Fibroblast of lung (primary cell): Measurements from ENCODE around the gene PAN2.

Experiments used
- EZH2 ChIP-seq: IDR thresholded peaks from 2 replicates; pipeline ENCODE4 v1.5.1; 2012; ENCODE audit warnings: low read length, control low read depth, mild to moderate bottlenecking; ENCODE audit errors: missing control alignments
- TF ChIP-seq, protein P1 (sequence below), 2 donors: IDR thresholded peaks in 1 of 2; conservative IDR thresholded peaks in 1 of 2; 1 replicate in 1 of 2; 2 replicates in 1 of 2; pipeline ENCODE4 v1.5.1; 2011 to 2012; ENCODE audit warnings: low read length in 2 of 2, control low read depth in 1 of 2, inconsistent platforms in 1 of 2, low read depth in 1 of 2, mild to moderate bottlenecking in 1 of 2

DNA sequence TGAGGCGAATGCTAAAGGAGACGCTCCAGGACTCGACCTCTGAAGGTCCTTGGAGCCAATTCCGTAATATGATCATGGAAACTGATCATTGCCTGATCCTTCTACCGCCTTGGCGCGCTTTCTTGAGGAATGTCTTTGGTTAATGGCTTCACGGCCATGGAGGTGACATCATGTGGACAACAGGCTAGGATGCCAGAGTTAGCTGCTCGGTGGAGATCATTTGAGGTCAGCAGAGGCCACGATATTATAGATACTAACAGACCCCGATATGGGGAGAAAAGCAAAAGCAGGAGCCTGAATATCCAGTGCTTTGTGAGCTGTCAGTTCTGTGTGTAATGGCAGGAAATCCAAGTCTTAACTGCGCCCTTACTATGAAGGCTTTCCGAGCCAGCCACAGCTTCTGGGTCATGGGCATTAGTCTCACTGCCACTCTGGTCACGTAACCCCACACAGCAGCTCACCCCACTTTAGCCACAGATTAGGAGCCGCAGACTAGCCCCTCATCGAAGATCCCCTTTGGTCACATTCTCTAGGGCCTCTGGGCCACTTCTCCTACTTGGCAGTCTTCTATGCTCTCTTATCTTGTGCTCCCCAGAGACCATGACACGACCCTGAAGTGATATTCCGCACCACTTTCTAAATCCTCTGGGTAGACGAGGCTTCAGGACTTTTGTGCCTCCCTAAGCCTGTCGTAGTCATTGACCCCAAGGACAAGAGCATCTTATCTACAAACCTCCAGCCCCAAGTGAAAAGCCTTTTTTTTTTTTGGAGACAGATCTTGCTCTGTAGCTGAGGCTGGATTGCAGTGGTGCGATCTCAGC, 32.9 kb downstream of the PAN2 start:
- TF ChIP-seq, protein P1, sequence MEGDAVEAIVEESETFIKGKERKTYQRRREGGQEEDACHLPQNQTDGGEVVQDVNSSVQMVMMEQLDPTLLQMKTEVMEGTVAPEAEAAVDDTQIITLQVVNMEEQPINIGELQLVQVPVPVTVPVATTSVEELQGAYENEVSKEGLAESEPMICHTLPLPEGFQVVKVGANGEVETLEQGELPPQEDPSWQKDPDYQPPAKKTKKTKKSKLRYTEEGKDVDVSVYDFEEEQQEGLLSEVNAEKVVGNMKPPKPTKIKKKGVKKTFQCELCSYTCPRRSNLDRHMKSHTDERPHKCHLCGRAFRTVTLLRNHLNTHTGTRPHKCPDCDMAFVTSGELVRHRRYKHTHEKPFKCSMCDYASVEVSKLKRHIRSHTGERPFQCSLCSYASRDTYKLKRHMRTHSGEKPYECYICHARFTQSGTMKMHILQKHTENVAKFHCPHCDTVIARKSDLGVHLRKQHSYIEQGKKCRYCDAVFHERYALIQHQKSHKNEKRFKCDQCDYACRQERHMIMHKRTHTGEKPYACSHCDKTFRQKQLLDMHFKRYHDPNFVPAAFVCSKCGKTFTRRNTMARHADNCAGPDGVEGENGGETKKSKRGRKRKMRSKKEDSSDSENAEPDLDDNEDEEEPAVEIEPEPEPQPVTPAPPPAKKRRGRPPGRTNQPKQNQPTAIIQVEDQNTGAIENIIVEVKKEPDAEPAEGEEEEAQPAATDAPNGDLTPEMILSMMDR (conservative IDR thresholded peaks at IDR 0.05 in 1 of 2, IDR thresholded peaks at IDR 0.05 in 1 of 2; ENCODE audit: low read depth in 1 of 2, low read length in 2 of 2): no peak
- no peak for TF ChIP-seq EZH2
